HCT116 (cell line): ENCODE data around the gene HNF4A. TPM values are rescaled to one million over a fixed set of nuclear protein-coding genes. Genes with fewer than 3 reads are reported as not detected.

Experiments used
- ATAC-seq: fragments of 200-7000 bp; cut with Tn5 transposase; 2 replicates; pipeline ENCODE4 v1.9.1; 2020; ENCODE audit warnings: mild to moderate bottlenecking, moderate library complexity
- BruUV-seq: library from RNA; stranded (reverse); fragments of 400-500 nt; replicated peaks from 2 replicates; lab custom pipeline; 2021; lab: Mats Ljungman, UMichigan
- CTCF ChIA-PET: fragments of 300-600 bp; sonication (Branson Sonifier 250); formaldehyde crosslinking; loops from one replicate; lab custom pipeline; 2021; ENCODE audit warnings: antibody characterized with exemption; lab: Charles Lee
- POLR2A ChIA-PET: fragments of 300-600, 350-600 bp; sonication (Branson Sonifier 250); formaldehyde crosslinking; loops from one replicate; lab custom pipeline; 2021; ENCODE audit warnings: antibody characterized with exemption; lab: Charles Lee
- RAD21 ChIA-PET, 2 experiments: fragments of 300-600 bp; sonication (Branson Sonifier 250); formaldehyde crosslinking; loops; one replicate each; lab custom pipeline; 2023; ENCODE audit warnings: low total read pairs in 2 of 2; ENCODE audit not compliant: uncharacterized antibody in 2 of 2, unreplicated experiment in 2 of 2, low non-redundant PET in 1 of 2; lab: Charles Lee
- DNase-seq: peaks from one replicate; pipeline ENCODE4 v3.0.0-alpha.2; 2010; ENCODE audit warnings: low read depth, low spot score
- H2AFZ ChIP-seq: fragments of 200-600 bp; shearing (Covaris generic), sonication (generic); 2 replicates; pipeline ENCODE4 v1.6.1; 2017; ENCODE audit warnings: low read depth, mixed run types, mixed read lengths, antibody characterized with exemption, low read length; ENCODE audit not compliant: poor library complexity, severe bottlenecking
- H3K27ac ChIP-seq: 2 replicates; pipeline ENCODE4 v1.5.1; 2012; ENCODE audit warnings: low read depth, low read length
- H3K27me3 ChIP-seq: fragments of 200-600 bp; sonication (generic); 2 replicates; pipeline ENCODE4 v1.6.1; 2016; ENCODE audit warnings: mixed run types, low read length, mixed read lengths; ENCODE audit not compliant: insufficient read depth
- H3K36me3 ChIP-seq, 2 experiments: fragments of 200-500 bp in 1 of 2; fragments of 200-600 bp in 1 of 2; sonication (Bioruptor generic) in 1 of 2; sonication (generic) in 1 of 2; 2 replicates each; pipeline versions ENCODE4 v1.5.1 to v1.6.1; 2014 to 2016; ENCODE audit warnings: low read length in 2 of 2, inconsistent platforms in 1 of 2, mixed read lengths in 1 of 2, mixed run types in 1 of 2; ENCODE audit not compliant: insufficient read depth in 2 of 2, control insufficient read depth in 1 of 2
- H3K4me1 ChIP-seq, 2 experiments: fragments of 200-600 bp in 1 of 2; sonication (generic) in 1 of 2; 2 replicates each; pipeline versions ENCODE4 v1.5.1 to v1.6.1; 2012 to 2017; ENCODE audit warnings: low read length in 2 of 2, inconsistent platforms in 1 of 2, mild to moderate bottlenecking in 1 of 2, mixed read lengths in 1 of 2, mixed run types in 1 of 2, moderate library complexity in 1 of 2; ENCODE audit not compliant: insufficient read depth in 2 of 2, control insufficient read depth in 1 of 2
- H3K4me2 ChIP-seq: fragments of 200-600 bp; sonication (generic); 2 replicates; pipeline ENCODE4 v1.6.1; 2017; ENCODE audit warnings: mixed run types, low read length, mixed read lengths
- H3K4me3 ChIP-seq, 2 experiments: fragments of 200-600 bp in 1 of 2; sonication (generic) in 1 of 2; replicated peaks in 1 of 2; 2 replicates each; pipeline ENCODE4 v1.5.1; 2011 to 2016; ENCODE audit warnings: low read length in 2 of 2, control low read depth in 1 of 2, low read depth in 1 of 2, mild to moderate bottlenecking in 1 of 2, mixed read lengths in 1 of 2, mixed run types in 1 of 2
- H3K79me2 ChIP-seq: fragments of 200-600 bp; sonication (generic); 2 replicates; pipeline ENCODE4 v1.6.1; 2017; ENCODE audit warnings: mild to moderate bottlenecking, mixed run types, low read length, moderate library complexity, mixed read lengths; ENCODE audit not compliant: insufficient read depth
- H3K9ac ChIP-seq: fragments of 200-600 bp; sonication (generic); 2 replicates; pipeline ENCODE4 v1.6.1; 2016; ENCODE audit warnings: low read length, mixed read lengths
- H3K9me2 ChIP-seq: fragments of 200-600 bp; sonication (generic), shearing (Covaris generic); 2 replicates; pipeline ENCODE4 v1.6.1; 2017; ENCODE audit warnings: mixed run types, mild to moderate bottlenecking, moderate library complexity; ENCODE audit not compliant: insufficient read depth
- H3K9me3 ChIP-seq, 2 experiments: fragments of 200-500 bp in 1 of 2; fragments of 200-600 bp in 1 of 2; sonication (Bioruptor generic) in 1 of 2; sonication (generic) in 1 of 2; 2 replicates each; pipeline ENCODE4 v1.6.1; 2014 to 2017; ENCODE audit warnings: low read length in 2 of 2, mixed read lengths in 2 of 2, inconsistent platforms in 1 of 2, low read depth in 1 of 2, mild to moderate bottlenecking in 1 of 2, mixed run types in 1 of 2, moderate library complexity in 1 of 2; ENCODE audit not compliant: control insufficient read depth in 1 of 2, insufficient read depth in 1 of 2
- H4K20me1 ChIP-seq: fragments of 200-600 bp; sonication (generic), shearing (Covaris generic); 2 replicates; pipeline ENCODE4 v1.6.1; 2017; ENCODE audit warnings: mixed run types, mild to moderate bottlenecking, moderate library complexity; ENCODE audit not compliant: insufficient read depth
- CEBPB ChIP-seq: IDR thresholded peaks from 2 replicates; pipeline ENCODE4 v1.6.1; 2012; ENCODE audit warnings: low read depth
- EGR1 ChIP-seq: IDR thresholded peaks from 2 replicates; pipeline ENCODE4 v1.6.1; 2012; ENCODE audit warnings: low read depth
- ELF1 ChIP-seq: IDR thresholded peaks from 2 replicates; pipeline ENCODE4 v1.6.1; 2012; ENCODE audit warnings: low read depth, borderline replicate concordance
- EZH2 ChIP-seq: fragments of 200-600 bp; sonication (generic); IDR thresholded peaks from 2 replicates; pipeline ENCODE4 v1.6.1; 2017; ENCODE audit warnings: antibody characterized with exemption, mixed run types
- EZH2phosphoT487 ChIP-seq: fragments of 200-600 bp; IDR thresholded peaks from 2 replicates; pipeline ENCODE4 v1.6.1; 2018; ENCODE audit warnings: antibody characterized with exemption, borderline replicate concordance
- JUND ChIP-seq: IDR thresholded peaks from 2 replicates; pipeline ENCODE4 v1.6.1; 2012
- POLR2A ChIP-seq: IDR thresholded peaks from 2 replicates; pipeline ENCODE4 v1.7.0; 2011; ENCODE audit warnings: borderline replicate concordance; ENCODE audit not compliant: insufficient read depth, insufficient read length; ENCODE audit errors: extremely low read depth
- POLR2AphosphoS5 ChIP-seq: IDR thresholded peaks from 2 replicates; pipeline ENCODE4 v1.6.1; 2011; ENCODE audit warnings: mild to moderate bottlenecking, low read depth, low read length, moderate library complexity
- SIN3A ChIP-seq: IDR thresholded peaks from 2 replicates; pipeline ENCODE4 v1.6.1; 2012; ENCODE audit warnings: low read depth
- SP1 ChIP-seq: IDR thresholded peaks from 2 replicates; pipeline ENCODE4 v1.6.1; 2012; ENCODE audit warnings: low read depth
- SRF ChIP-seq: IDR thresholded peaks from 2 replicates; pipeline ENCODE4 v1.6.1; 2012; ENCODE audit warnings: low read depth
- YY1 ChIP-seq: IDR thresholded peaks from 2 replicates; pipeline ENCODE4 v1.6.1; 2011; ENCODE audit warnings: low read length, low read depth, moderate library complexity, mild to moderate bottlenecking; ENCODE audit not compliant: insufficient replicate concordance; ENCODE audit errors: extremely low read depth
- ZBTB33 ChIP-seq: IDR thresholded peaks from 2 replicates; pipeline ENCODE4 v1.6.1; 2011; ENCODE audit warnings: mild to moderate bottlenecking, low read length, moderate library complexity; ENCODE audit not compliant: insufficient replicate concordance; ENCODE audit errors: extremely low read depth
- ZFX ChIP-seq: fragments of 450-650 bp; IDR thresholded peaks from 2 replicates; pipeline ENCODE4 v1.6.1; 2017
- intact Hi-C: fragments of 100-400 bp; cut with micrococcal nuclease; formaldehyde crosslinking; loops from 2 replicates; pipeline ENCODE4 v1.10.0; 2022
- total RNA-seq: library from RNA; stranded (reverse); gene quantifications from one replicate; pipeline ENCODE4 v1.2.1, GENCODE V29; 2021; ENCODE audit not compliant: unreplicated experiment

HNF4A gene
- total RNA-seq, 1 experiment from 2014 or later = 7.4 TPM

DNA sequence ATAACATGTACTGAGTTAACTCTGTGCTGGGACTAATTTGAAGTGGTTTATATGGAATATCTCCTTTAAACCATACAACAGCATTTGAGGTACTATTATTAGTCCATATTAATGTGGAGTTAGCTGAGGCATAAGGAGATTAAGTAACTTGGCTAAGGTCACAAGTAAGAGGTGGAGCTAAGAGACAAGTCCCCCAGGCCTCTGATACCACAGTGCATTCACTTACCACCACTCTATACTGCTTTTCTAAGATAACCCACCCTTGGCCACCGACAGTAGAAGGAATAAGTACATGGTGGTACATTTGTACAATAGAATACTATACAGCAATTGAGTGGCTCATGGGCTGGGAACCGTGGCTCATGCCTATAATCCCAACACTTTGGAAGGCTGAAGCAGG, 103.8 kb downstream of the HNF4A start:
- Histone ChIP-seq H3K4me1 (no peaks in the 10 kb centered on the region), H4K20me1 (no peaks in the 10 kb centered on the region), H2AFZ (no peak overlapping the region), H3K27ac (no peak overlapping the region), H3K4me3 (no peak overlapping the region), H3K36me3 (no peaks in the 10 kb centered on the region), H3K9me3 (no peaks in the 10 kb centered on the region), H3K79me2 (no peaks in the 10 kb centered on the region), H3K27me3 (no peaks in the 10 kb centered on the region), H3K9ac (no peak overlapping the region), H3K9me2 (no peaks in the 10 kb centered on the region), H3K4me2 (no peak overlapping the region)
- RAD21 ChIA-PET = no interaction called here
- TF ChIP-seq EGR1 (no peak), SP1 (no peak), ELF1 (no peak), ZFX (no peak), CEBPB (no peak), ZBTB33 (no peak), EZH2phosphoT487 (no peak), JUND (no peak), SRF (no peak), EZH2 (no peak), POLR2AphosphoS5 (no peak), SIN3A (no peak), YY1 (no peak), POLR2A (no peak)
- CTCF ChIA-PET = interaction anchor here (1.1 kb wide), 1 partner anchor 74 kb away, joined by 5 read pairs; no protein-coding TSS in a partner anchor
- no TSS peak for BruUV-seq
- no peak for DNase-seq
- POLR2A ChIA-PET = no interaction called here
- intact Hi-C loops = no loop called here
- no peak for ATAC-seq
